ENCODE results near the gene TEKT5.

DNA sequence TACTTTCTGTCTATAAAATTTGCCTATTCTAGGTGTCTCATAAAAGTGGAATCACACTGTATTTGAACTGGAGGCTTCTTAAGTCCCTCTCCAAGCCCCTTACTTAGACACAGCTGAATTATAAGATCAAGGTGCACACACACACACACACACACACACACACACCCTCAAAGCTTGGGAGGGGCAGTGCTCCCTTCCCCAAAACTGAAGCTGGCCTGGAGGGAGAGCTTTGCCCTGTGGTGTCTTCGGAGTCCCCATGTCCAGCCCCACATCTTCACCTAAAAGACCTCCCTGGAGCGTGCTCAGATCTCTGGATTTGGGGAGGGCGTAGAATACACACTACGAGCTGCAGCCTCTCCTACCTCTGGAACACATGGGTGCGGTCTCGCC is 115.2 kb downstream of the TEKT5 start:
- TF ChIP-seq POLR2A (IDR thresholded peaks at IDR 0.05) (no peak), EP300 (IDR thresholded peaks at IDR 0.05) (no peak), POLR2AphosphoS5 (IDR thresholded peaks at IDR 0.05) (no peak)
- TF ChIP-seq, protein P1, sequence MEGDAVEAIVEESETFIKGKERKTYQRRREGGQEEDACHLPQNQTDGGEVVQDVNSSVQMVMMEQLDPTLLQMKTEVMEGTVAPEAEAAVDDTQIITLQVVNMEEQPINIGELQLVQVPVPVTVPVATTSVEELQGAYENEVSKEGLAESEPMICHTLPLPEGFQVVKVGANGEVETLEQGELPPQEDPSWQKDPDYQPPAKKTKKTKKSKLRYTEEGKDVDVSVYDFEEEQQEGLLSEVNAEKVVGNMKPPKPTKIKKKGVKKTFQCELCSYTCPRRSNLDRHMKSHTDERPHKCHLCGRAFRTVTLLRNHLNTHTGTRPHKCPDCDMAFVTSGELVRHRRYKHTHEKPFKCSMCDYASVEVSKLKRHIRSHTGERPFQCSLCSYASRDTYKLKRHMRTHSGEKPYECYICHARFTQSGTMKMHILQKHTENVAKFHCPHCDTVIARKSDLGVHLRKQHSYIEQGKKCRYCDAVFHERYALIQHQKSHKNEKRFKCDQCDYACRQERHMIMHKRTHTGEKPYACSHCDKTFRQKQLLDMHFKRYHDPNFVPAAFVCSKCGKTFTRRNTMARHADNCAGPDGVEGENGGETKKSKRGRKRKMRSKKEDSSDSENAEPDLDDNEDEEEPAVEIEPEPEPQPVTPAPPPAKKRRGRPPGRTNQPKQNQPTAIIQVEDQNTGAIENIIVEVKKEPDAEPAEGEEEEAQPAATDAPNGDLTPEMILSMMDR (IDR thresholded peaks at IDR 0.05), result no peak

Data from stomach (tissue), 4 donors.